Endothelial cell of umbilical vein (primary cell): ENCODE measurements around the gene GBF1. TPM values are rescaled to one million over a fixed set of nuclear protein-coding genes. Genes with fewer than 3 reads are reported as not detected.

Experiments
- BruUV-seq: library from RNA; stranded (reverse); fragments of 400-500 nt; replicated peaks from 2 replicates; lab custom pipeline; 2021; lab: Mats Ljungman, UMichigan
- CTCF ChIA-PET: fragments of 300-600, 350-600 bp; sonication (Branson Sonifier 250); formaldehyde crosslinking; loops from one replicate; lab custom pipeline; 2021; ENCODE audit warnings: antibody characterized with exemption, inconsistent platforms; lab: Charles Lee
- POLR2A ChIA-PET: fragments of 300-600, 350-600 bp; sonication (Branson Sonifier 250); formaldehyde crosslinking; loops from one replicate; lab custom pipeline; 2021; ENCODE audit warnings: antibody characterized with exemption, inconsistent platforms; lab: Charles Lee
- DNase-seq: peaks from one replicate; pipeline ENCODE4 v3.0.0-alpha.2; 2011; ENCODE audit warnings: low read depth, low spot score
- FAIRE-seq: peaks from 2 replicates; lab custom pipeline; 2011; peaks lifted over from hg19 to GRCh38; lab: Jason Lieb, UNC
- H2AFZ ChIP-seq: 2 replicates; pipeline ENCODE4 v1.6.0; 2012; ENCODE audit warnings: low read depth, low read length, control low read depth, inconsistent platforms
- H3K27ac ChIP-seq: 2 replicates; pipeline ENCODE4 v1.5.1; 2011; ENCODE audit warnings: low read depth, mild to moderate bottlenecking, control low read depth, low read length, moderate library complexity; ENCODE audit not compliant: insufficient read depth
- H3K27me3 ChIP-seq, 2 experiments: 2 replicates each; pipeline versions ENCODE4 v1.6.0 to v1.6.1; 2011; ENCODE audit warnings: low read length in 2 of 2, mixed read lengths in 1 of 2; ENCODE audit not compliant: control insufficient read depth in 2 of 2, insufficient read depth in 2 of 2
- H3K36me3 ChIP-seq, 2 experiments: 2 replicates in 1 of 2; 3 replicates in 1 of 2; pipeline ENCODE4 v1.5.1; 2011; ENCODE audit warnings: low read length in 2 of 2, mild to moderate bottlenecking in 1 of 2, moderate library complexity in 1 of 2; ENCODE audit not compliant: control insufficient read depth in 2 of 2, insufficient read depth in 2 of 2; ENCODE audit errors: extremely low read depth in 1 of 2
- H3K4me1 ChIP-seq: 3 replicates; pipeline ENCODE4 v1.5.1; 2011; ENCODE audit warnings: mild to moderate bottlenecking, low read length; ENCODE audit not compliant: control insufficient read depth, insufficient read depth; ENCODE audit errors: extremely low read depth
- H3K4me2 ChIP-seq: 2 replicates; pipeline ENCODE4 v1.6.1; 2011; ENCODE audit warnings: low read length, control low read depth, mixed read lengths; ENCODE audit not compliant: insufficient read depth
- H3K4me3 ChIP-seq, 3 experiments: fragments of 200-600 bp in 1 of 3; sonication (generic), shearing (Covaris generic) in 1 of 3; replicated peaks in 1 of 3; 2 replicates each; pipeline ENCODE4 v1.5.1; 2011 to 2016; ENCODE audit warnings: control low read depth in 3 of 3, low read length in 3 of 3, mild to moderate bottlenecking in 2 of 3, inconsistent platforms in 1 of 3, low read depth in 1 of 3, moderate library complexity in 1 of 3; ENCODE audit not compliant: insufficient read depth in 1 of 3
- H3K79me2 ChIP-seq: 2 replicates; pipeline ENCODE4 v1.6.0; 2012; ENCODE audit warnings: low read length, inconsistent platforms; ENCODE audit not compliant: control insufficient read depth, insufficient read depth
- H3K9ac ChIP-seq: replicated peaks from 2 replicates; pipeline ENCODE3; 2011; ENCODE audit warnings: low read length, control low read depth; ENCODE audit not compliant: insufficient read depth; ENCODE audit errors: extremely low read depth
- H3K9me1 ChIP-seq: replicated peaks from 3 replicates; pipeline ENCODE4 v1.6.0; 2011; ENCODE audit warnings: mild to moderate bottlenecking, low read length; ENCODE audit not compliant: control insufficient read depth, insufficient read depth; ENCODE audit errors: extremely low read depth
- H3K9me3 ChIP-seq: replicated peaks from 2 replicates; pipeline ENCODE4 v1.5.1; 2012; ENCODE audit warnings: low read length, inconsistent platforms; ENCODE audit not compliant: control insufficient read depth, insufficient read depth
- H4K20me1 ChIP-seq: replicated peaks from 2 replicates; pipeline ENCODE3; 2011; ENCODE audit warnings: mild to moderate bottlenecking, low read length; ENCODE audit not compliant: control insufficient read depth, insufficient read depth; ENCODE audit errors: extremely low read depth
- EZH2 ChIP-seq: IDR thresholded peaks from 2 replicates; pipeline ENCODE4 v1.6.1; 2012; ENCODE audit warnings: borderline replicate concordance, low read depth, mild to moderate bottlenecking, moderate library complexity, low read length, inconsistent platforms; ENCODE audit not compliant: severe bottlenecking
- FOS ChIP-seq: IDR thresholded peaks from 2 replicates; pipeline ENCODE4 v1.6.1; 2011; ENCODE audit warnings: mild to moderate bottlenecking, low read length, moderate library complexity, borderline replicate concordance; ENCODE audit not compliant: insufficient read depth
- GATA2 ChIP-seq: IDR thresholded peaks from 2 replicates; pipeline ENCODE4 v1.7.0; 2011; ENCODE audit warnings: low read depth, mild to moderate bottlenecking, moderate library complexity, mixed read lengths, low read length; ENCODE audit not compliant: insufficient read length, insufficient read depth
- JUN ChIP-seq: IDR thresholded peaks from 2 replicates; pipeline ENCODE4 v1.6.1; 2011; ENCODE audit warnings: borderline replicate concordance, low read depth; ENCODE audit not compliant: insufficient read length, insufficient read depth
- MYC ChIP-seq: IDR thresholded peaks from one replicate; pipeline ENCODE4 v1.6.1; 2011; ENCODE audit warnings: mild to moderate bottlenecking, low read depth, low read length
- POLR2A ChIP-seq: IDR thresholded peaks from 2 replicates; pipeline ENCODE4 v1.6.1; 2012; ENCODE audit warnings: low read depth, mild to moderate bottlenecking, control low read depth, low read length
- POLR2AphosphoS5 ChIP-seq: IDR thresholded peaks from 2 replicates; pipeline ENCODE4 v1.6.1; 2012; ENCODE audit warnings: low read depth, mild to moderate bottlenecking, control low read depth, low read length, moderate library complexity; ENCODE audit not compliant: insufficient read depth
- dilution Hi-C: fragments of 300-500 bp; cut with MboI; formaldehyde crosslinking; loops from one replicate; pipeline ENCODE4 v1.15.0; 2019; ENCODE audit warnings: low sequenced_read_pairs; ENCODE audit not compliant: extremely low pct_ligation_motif_present
- intact Hi-C: fragments of 100-400 bp; cut with micrococcal nuclease; formaldehyde crosslinking; loops from one replicate; pipeline ENCODE4 v1.10.0; 2022
- polyA plus RNA-seq, 4 experiments: library from polyadenylated mRNA; depleted of rRNA in 3 of 4; stranded (reverse) in 3 of 4; unstranded in 1 of 4; fragments of >200 nt; gene quantifications; 2 replicates each; pipeline versions ENCODE4 v1.2.1 to v1.2.3, GENCODE V29; 2011 to 2012; ENCODE audit warnings: missing spikeins in 1 of 4
- total RNA-seq: library from RNA; stranded (reverse); gene quantifications from 2 replicates; pipeline ENCODE4 v1.2.3, GENCODE V29; 2021
- TF ChIP-seq, protein P1 (sequence below), 2 donors: IDR thresholded peaks; 1 replicate in 1 of 2; 2 replicates in 1 of 2; pipeline ENCODE4 v1.5.1; 2011; ENCODE audit warnings: low read length in 2 of 2, mild to moderate bottlenecking in 2 of 2, moderate library complexity in 2 of 2, control low read depth in 1 of 2, inconsistent platforms in 1 of 2, low read depth in 1 of 2; ENCODE audit not compliant: insufficient read depth in 1 of 2; ENCODE audit errors: extremely low read depth in 1 of 2
- TF ChIP-seq, protein P2 (sequence below): IDR thresholded peaks from 2 replicates; pipeline ENCODE4 v1.6.1; 2011; ENCODE audit not compliant: insufficient read depth, insufficient read length

The GBF1 gene
- total and polyA plus RNA-seq, 2 donors (not counting 3 experiments of a cell fraction or from before 2014, with no cell fraction given): 26.0 to 49.7 TPM

DNA sequence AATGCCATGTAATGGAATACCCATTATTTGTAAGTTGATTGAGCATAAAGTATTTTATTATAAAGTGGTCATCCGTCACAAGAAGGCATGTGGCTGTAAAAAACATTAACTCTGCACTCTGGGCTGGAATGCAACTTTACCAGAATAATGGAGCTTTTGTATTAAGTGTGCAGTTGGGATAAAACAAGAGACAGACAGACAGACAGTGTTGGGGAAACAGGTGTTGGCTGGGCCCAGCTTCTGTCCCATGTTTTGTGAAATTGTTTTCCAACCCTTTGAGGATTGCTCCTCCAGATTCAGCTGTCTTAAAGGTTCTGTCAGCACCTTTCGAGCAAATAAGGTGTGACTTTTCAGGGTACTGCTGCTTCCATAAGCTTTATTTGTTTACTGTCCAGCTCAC is 82.3 kb downstream of the GBF1 start:
- dilution Hi-C loops: no loop called here
- POLR2A ChIA-PET: no interaction called here
- no peak overlapping the region for H3K4me2 ChIP-seq

More for the DNA sequence above, 82.3 kb downstream of the GBF1 start:
- FAIRE-seq (no peak), DNase-seq (no peak)
- Histone ChIP-seq H3K4me1 (no peaks in the 10 kb centered on the region), H3K27ac (no peak overlapping the region), H3K27me3 (no peaks in the 10 kb centered on the region), H3K36me3 (no peaks in the 10 kb centered on the region), H3K9me1 (no peaks in the 10 kb centered on the region), H3K79me2 (peaks cover 27% of the 10 kb centered on the region), H3K4me3 (no peak overlapping the region), H3K9ac (no peak overlapping the region), H3K9me3 (no peaks in the 10 kb centered on the region), H2AFZ (no peak overlapping the region), H4K20me1 (no peaks in the 10 kb centered on the region)
- CTCF ChIA-PET: interaction anchor here (0.6 to 4.1 kb wide), 7 partner anchors 11 to 96 kb away, joined by 3 to 13 read pairs (median 4); no protein-coding TSS in a partner anchor
- BruUV-seq: no TSS peak
- intact Hi-C loops: no loop called here
- TF ChIP-seq FOS (no peak), MYC (no peak), EZH2 (no peak), JUN (no peak), GATA2 (no peak), POLR2A (no peak), POLR2AphosphoS5 (no peak)
- TF ChIP-seq, protein P1, sequence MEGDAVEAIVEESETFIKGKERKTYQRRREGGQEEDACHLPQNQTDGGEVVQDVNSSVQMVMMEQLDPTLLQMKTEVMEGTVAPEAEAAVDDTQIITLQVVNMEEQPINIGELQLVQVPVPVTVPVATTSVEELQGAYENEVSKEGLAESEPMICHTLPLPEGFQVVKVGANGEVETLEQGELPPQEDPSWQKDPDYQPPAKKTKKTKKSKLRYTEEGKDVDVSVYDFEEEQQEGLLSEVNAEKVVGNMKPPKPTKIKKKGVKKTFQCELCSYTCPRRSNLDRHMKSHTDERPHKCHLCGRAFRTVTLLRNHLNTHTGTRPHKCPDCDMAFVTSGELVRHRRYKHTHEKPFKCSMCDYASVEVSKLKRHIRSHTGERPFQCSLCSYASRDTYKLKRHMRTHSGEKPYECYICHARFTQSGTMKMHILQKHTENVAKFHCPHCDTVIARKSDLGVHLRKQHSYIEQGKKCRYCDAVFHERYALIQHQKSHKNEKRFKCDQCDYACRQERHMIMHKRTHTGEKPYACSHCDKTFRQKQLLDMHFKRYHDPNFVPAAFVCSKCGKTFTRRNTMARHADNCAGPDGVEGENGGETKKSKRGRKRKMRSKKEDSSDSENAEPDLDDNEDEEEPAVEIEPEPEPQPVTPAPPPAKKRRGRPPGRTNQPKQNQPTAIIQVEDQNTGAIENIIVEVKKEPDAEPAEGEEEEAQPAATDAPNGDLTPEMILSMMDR (IDR thresholded peaks at IDR 0.05; ENCODE audit: extremely low read depth in 1 of 2, insufficient read depth in 1 of 2, low read depth in 1 of 2, low read length in 2 of 2): no peak
- TF ChIP-seq, protein P2, sequence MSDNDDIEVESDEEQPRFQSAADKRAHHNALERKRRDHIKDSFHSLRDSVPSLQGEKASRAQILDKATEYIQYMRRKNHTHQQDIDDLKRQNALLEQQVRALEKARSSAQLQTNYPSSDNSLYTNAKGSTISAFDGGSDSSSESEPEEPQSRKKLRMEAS: no peak
